ENCODE results near the gene PUM1.

DNA sequence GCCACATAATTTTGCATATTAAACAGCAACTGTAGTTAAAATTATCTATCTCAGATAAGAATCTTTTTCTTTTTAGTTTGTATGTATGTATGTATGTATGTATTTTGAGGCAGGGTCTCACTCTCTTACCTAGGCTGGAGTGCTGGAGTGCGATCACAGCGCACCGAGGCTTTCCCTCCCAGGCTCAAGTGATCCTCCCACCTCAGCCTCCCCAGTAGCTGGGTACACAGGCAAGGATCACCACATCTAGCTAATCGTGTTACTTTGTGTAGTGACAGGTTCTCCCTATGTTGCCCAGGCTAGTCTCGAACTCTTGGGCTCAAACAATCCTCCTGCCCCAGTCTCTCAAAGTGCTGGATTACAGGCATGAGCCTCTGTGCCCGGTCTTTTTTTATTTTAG, 30.5 kb upstream of the PUM1 start:
- TF ChIP-seq, protein P1, sequence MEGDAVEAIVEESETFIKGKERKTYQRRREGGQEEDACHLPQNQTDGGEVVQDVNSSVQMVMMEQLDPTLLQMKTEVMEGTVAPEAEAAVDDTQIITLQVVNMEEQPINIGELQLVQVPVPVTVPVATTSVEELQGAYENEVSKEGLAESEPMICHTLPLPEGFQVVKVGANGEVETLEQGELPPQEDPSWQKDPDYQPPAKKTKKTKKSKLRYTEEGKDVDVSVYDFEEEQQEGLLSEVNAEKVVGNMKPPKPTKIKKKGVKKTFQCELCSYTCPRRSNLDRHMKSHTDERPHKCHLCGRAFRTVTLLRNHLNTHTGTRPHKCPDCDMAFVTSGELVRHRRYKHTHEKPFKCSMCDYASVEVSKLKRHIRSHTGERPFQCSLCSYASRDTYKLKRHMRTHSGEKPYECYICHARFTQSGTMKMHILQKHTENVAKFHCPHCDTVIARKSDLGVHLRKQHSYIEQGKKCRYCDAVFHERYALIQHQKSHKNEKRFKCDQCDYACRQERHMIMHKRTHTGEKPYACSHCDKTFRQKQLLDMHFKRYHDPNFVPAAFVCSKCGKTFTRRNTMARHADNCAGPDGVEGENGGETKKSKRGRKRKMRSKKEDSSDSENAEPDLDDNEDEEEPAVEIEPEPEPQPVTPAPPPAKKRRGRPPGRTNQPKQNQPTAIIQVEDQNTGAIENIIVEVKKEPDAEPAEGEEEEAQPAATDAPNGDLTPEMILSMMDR (IDR thresholded peaks at IDR 0.05) = no peak
- no peak for TF ChIP-seq POLR2A (IDR thresholded peaks at IDR 0.05)
